GM12878 (cell line): ENCODE measurements around the gene ISCU.

Experiments used
- CREM ChIP-seq: IDR thresholded peaks from 2 replicates; pipeline ENCODE4 v1.6.1; 2014; ENCODE audit warnings: antibody characterized with exemption, low read depth
- CTCF ChIP-seq, 3 experiments: IDR thresholded peaks in 2 of 3; conservative IDR thresholded peaks in 1 of 3; 2 replicates each; pipeline ENCODE4 v1.5.1; 2011; ENCODE audit warnings: low read depth in 3 of 3, low read length in 3 of 3, mild to moderate bottlenecking in 3 of 3, control low read depth in 2 of 3, moderate library complexity in 2 of 3, inconsistent platforms in 1 of 3, mixed read lengths in 1 of 3; ENCODE audit not compliant: control insufficient read depth in 2 of 3, insufficient read depth in 1 of 3; ENCODE audit errors: extremely low read depth in 1 of 3
- EGR1 ChIP-seq, 2 experiments: IDR thresholded peaks; 1 replicate in 1 of 2; 2 replicates in 1 of 2; pipeline ENCODE4 v1.6.1; 2011 to 2012; ENCODE audit warnings: low read depth in 2 of 2, low read length in 2 of 2, borderline replicate concordance in 1 of 2, mild to moderate bottlenecking in 1 of 2, moderate library complexity in 1 of 2
- EP300 ChIP-seq, 2 experiments: fragments of 150-350 bp in 1 of 2; IDR thresholded peaks; 2 replicates each; pipeline ENCODE4 v1.6.1; 2011 to 2012; ENCODE audit warnings: low read depth in 2 of 2, low read length in 2 of 2, borderline replicate concordance in 1 of 2, improper control_type of control experiment in 1 of 2, inconsistent platforms in 1 of 2; ENCODE audit not compliant: control insufficient read depth in 1 of 2
- FOXM1 ChIP-seq: IDR thresholded peaks from 2 replicates; pipeline ENCODE4 v1.6.1; 2012; ENCODE audit warnings: low read depth, mild to moderate bottlenecking, inconsistent platforms, low read length, moderate library complexity
- MAX ChIP-seq: IDR thresholded peaks from 2 replicates; pipeline ENCODE4 v1.6.1; 2012; ENCODE audit warnings: low read depth, low read length, improper control_type of control experiment
- POLR2A ChIP-seq: IDR thresholded peaks from 2 replicates; pipeline ENCODE4 v1.6.1; 2011; ENCODE audit warnings: low read depth, mild to moderate bottlenecking, low read length
- POLR2AphosphoS2 ChIP-seq: IDR thresholded peaks from 2 replicates; pipeline ENCODE4 v1.6.1; 2011; ENCODE audit warnings: low read depth, mild to moderate bottlenecking, low read length, improper control_type of control experiment, moderate library complexity
- POLR2AphosphoS5 ChIP-seq: IDR thresholded peaks from 2 replicates; pipeline ENCODE4 v1.6.1; 2011; ENCODE audit warnings: mild to moderate bottlenecking, low read length, inconsistent platforms
- RFX5 ChIP-seq: IDR thresholded peaks from 2 replicates; pipeline ENCODE4 v1.6.1; 2011; ENCODE audit warnings: low read depth, low read length, improper control_type of control experiment

GRCh38 chr12:108547686-108548085 lies 14.7 kb upstream of the ISCU start:
- TF ChIP-seq EGR1 (IDR thresholded peaks at IDR 0.05; ENCODE audit: borderline replicate concordance in 1 of 2, low read depth in 2 of 2, low read length in 2 of 2) (no peak), CREM (no peak), CTCF (IDR thresholded peaks at IDR 0.05 in 2 of 3, conservative IDR thresholded peaks at IDR 0.05 in 1 of 3; ENCODE audit: control insufficient read depth in 2 of 3, extremely low read depth in 1 of 3, insufficient read depth in 1 of 3, low read depth in 3 of 3, low read length in 3 of 3) (no peak), MAX (no peak), POLR2A (no peak), FOXM1 (no peak), POLR2AphosphoS5 (no peak), POLR2AphosphoS2 (no peak), EP300 (IDR thresholded peaks at IDR 0.05; ENCODE audit: borderline replicate concordance in 1 of 2, control insufficient read depth in 1 of 2, low read depth in 2 of 2, low read length in 2 of 2) (no peak), RFX5 (no peak)
